Liver (tissue), 9 donors: ENCODE data around the gene SLC44A1. TPM values are rescaled to one million over a fixed set of nuclear protein-coding genes. Genes with fewer than 3 reads are reported as not detected.

Experiments
- DNase-seq: peaks from one replicate; pipeline ENCODE4 v3.0.0-alpha.2; 2017; ENCODE audit warnings: low spot score
- H3K27ac ChIP-seq, 2 donors: one replicate each; pipeline ENCODE4 v1.7.0; 2013; ENCODE audit warnings: inconsistent platforms in 2 of 2, low read length in 2 of 2, control low read depth in 1 of 2, low read depth in 1 of 2, mild to moderate bottlenecking in 1 of 2
- H3K27me3 ChIP-seq, 4 donors: one replicate each; pipeline versions ENCODE4 v1.6.1 to v1.7.0; 2013; ENCODE audit warnings: low read length in 3 of 4, inconsistent platforms in 1 of 4, mild to moderate bottlenecking in 1 of 4, moderate library complexity in 1 of 4; ENCODE audit not compliant: control insufficient read depth in 4 of 4, insufficient read depth in 4 of 4
- H3K36me3 ChIP-seq, 4 donors: one replicate each; pipeline versions ENCODE4 v1.6.1 to v1.7.0; 2013; ENCODE audit warnings: low read length in 3 of 4, mild to moderate bottlenecking in 3 of 4, low read depth in 1 of 4, moderate library complexity in 1 of 4; ENCODE audit not compliant: control insufficient read depth in 4 of 4, insufficient read depth in 3 of 4
- H3K4me1 ChIP-seq, 4 donors: one replicate each; pipeline versions ENCODE4 v1.6.1 to v1.7.0; 2013; ENCODE audit warnings: low read length in 3 of 4, mild to moderate bottlenecking in 3 of 4, moderate library complexity in 1 of 4; ENCODE audit not compliant: control insufficient read depth in 4 of 4, insufficient read depth in 4 of 4
- H3K4me3 ChIP-seq, 3 donors: one replicate each; pipeline versions ENCODE4 v1.6.1 to v1.7.0; 2013; ENCODE audit warnings: low read length in 3 of 3, control low read depth in 1 of 3, low read depth in 1 of 3, mild to moderate bottlenecking in 1 of 3
- H3K9ac ChIP-seq, 2 donors: one replicate each; pipeline ENCODE4 v1.7.0; 2013; ENCODE audit warnings: low read length in 2 of 2, mild to moderate bottlenecking in 2 of 2, moderate library complexity in 2 of 2, control low read depth in 1 of 2, low read depth in 1 of 2
- H3K9me3 ChIP-seq, 4 donors: one replicate each; pipeline versions ENCODE4 v1.6.1 to v1.7.0; 2013; ENCODE audit warnings: low read length in 3 of 4; ENCODE audit not compliant: control insufficient read depth in 4 of 4
- ATF3 ChIP-seq: IDR thresholded peaks from 2 replicates; pipeline ENCODE4 v1.6.1; 2016; ENCODE audit warnings: antibody characterized with exemption
- CTCF ChIP-seq: fragments of 150-350 bp; IDR thresholded peaks from 2 replicates; pipeline ENCODE4 v1.5.1; 2017; ENCODE audit warnings: improper control_type of control experiment, low read depth, low read length; ENCODE audit not compliant: missing input control
- EGR1 ChIP-seq, 2 donors: IDR thresholded peaks; 2 replicates each; pipeline ENCODE4 v1.6.1; 2016 to 2018; ENCODE audit warnings: antibody characterized with exemption in 2 of 2, low read depth in 2 of 2
- FOXA1 ChIP-seq: IDR thresholded peaks from 2 replicates; pipeline ENCODE4 v1.6.1; 2016; ENCODE audit warnings: antibody characterized with exemption
- FOXA2 ChIP-seq: IDR thresholded peaks from 2 replicates; pipeline ENCODE4 v1.6.1; 2016; ENCODE audit warnings: antibody characterized with exemption
- GABPA ChIP-seq, 2 donors: IDR thresholded peaks in 1 of 2; conservative IDR thresholded peaks in 1 of 2; 2 replicates each; pipeline ENCODE4 v1.6.1; 2016; ENCODE audit warnings: antibody characterized with exemption in 2 of 2, mild to moderate bottlenecking in 1 of 2, moderate library complexity in 1 of 2
- HNF4A ChIP-seq, 2 donors: conservative IDR thresholded peaks; 2 replicates each; pipeline ENCODE4 v1.6.1; 2016; ENCODE audit warnings: antibody characterized with exemption in 2 of 2, mild to moderate bottlenecking in 2 of 2
- HNF4G ChIP-seq: IDR thresholded peaks from 2 replicates; pipeline ENCODE4 v1.6.1; 2016; ENCODE audit warnings: antibody characterized with exemption
- JUND ChIP-seq, 2 donors: IDR thresholded peaks; 2 replicates each; pipeline ENCODE4 v1.6.1; 2016; ENCODE audit warnings: antibody characterized with exemption in 2 of 2
- MAX ChIP-seq: IDR thresholded peaks from 2 replicates; pipeline ENCODE4 v1.6.1; 2016; ENCODE audit warnings: antibody characterized with exemption
- RAD21 ChIP-seq, 2 donors: IDR thresholded peaks; 2 replicates each; pipeline ENCODE4 v1.6.1; 2016; ENCODE audit warnings: antibody characterized with exemption in 2 of 2, mild to moderate bottlenecking in 2 of 2
- REST ChIP-seq: IDR thresholded peaks from 2 replicates; pipeline ENCODE4 v1.6.1; 2016; ENCODE audit warnings: antibody characterized with exemption, mild to moderate bottlenecking
- RXRA ChIP-seq, 2 donors: IDR thresholded peaks; 2 replicates each; pipeline ENCODE4 v1.6.1; 2017 to 2018; ENCODE audit warnings: antibody characterized with exemption in 2 of 2, mild to moderate bottlenecking in 1 of 2
- SP1 ChIP-seq: IDR thresholded peaks from 2 replicates; pipeline ENCODE4 v1.6.1; 2018; ENCODE audit warnings: antibody characterized with exemption, mild to moderate bottlenecking
- TAF1 ChIP-seq: conservative IDR thresholded peaks from 2 replicates; pipeline ENCODE4 v1.6.1; 2016; ENCODE audit warnings: antibody characterized with exemption, mild to moderate bottlenecking
- ZBTB33 ChIP-seq: IDR thresholded peaks from 2 replicates; pipeline ENCODE4 v1.6.1; 2016; ENCODE audit warnings: antibody characterized with exemption
- WGBS: extraction: QIAGEN DNeasy Blood & Tissue Kit; methylation state at CpG from one replicate; pipeline ENCODE4 v1.1.7; 2013; 5-methylcytosine and 5-hydroxymethylcytosine counted together
- polyA plus RNA-seq, 2 donors: library from polyadenylated mRNA; stranded (reverse) in 1 of 2; unstranded in 1 of 2; fragments of 200-250 nt in 1 of 2; fragments of >200 nt in 1 of 2; fragmentation: Nextera tagmentation in 1 of 2; extraction: Ambion mirVana in 1 of 2; gene quantifications; one replicate each; pipeline versions ENCODE4 v1.2.1 to v1.2.3, GENCODE V29; 2013 to 2015
- total RNA-seq, 2 donors: library from RNA; depleted of rRNA; stranded (reverse); fragments of >200 nt; gene quantifications; one replicate each; pipeline ENCODE4 v1.2.3, GENCODE V29; 2014
- donor health status: healthy.
- donor health status: healthy.
- donor health status: healthy.
- donor health status: healthy.
- donor health status: healthy.

The SLC44A1 gene
- total and polyA plus RNA-seq, 4 donors = 18.1 to 73.1 (median 53.1) TPM

- 94% methylated on average over 3 of the region's 3 CpGs for WGBS
Measured at GRCh38 chr9:105328296-105328695, 83.8 kb downstream of the SLC44A1 start.

GRCh38 chr9:105328872-105329718 lies 84.6 kb downstream of the SLC44A1 start:
- TF ChIP-seq RXRA (IDR thresholded peaks at IDR 0.05) = no peak
- TF ChIP-seq HNF4G = no peak
- no peak for TF ChIP-seq GABPA (IDR thresholded peaks at IDR 0.05 in 1 of 2, conservative IDR thresholded peaks at IDR 0.05 in 1 of 2)
- TF ChIP-seq TAF1 = no peak
- no peak for TF ChIP-seq SP1
- TF ChIP-seq EGR1 (IDR thresholded peaks at IDR 0.05; ENCODE audit: low read depth in 2 of 2) = no peak
- TF ChIP-seq FOXA2 = no peak
- TF ChIP-seq MAX = no peak
- no peak for TF ChIP-seq ZBTB33
- TF ChIP-seq FOXA1 = no peak
- no peak for TF ChIP-seq REST
- TF ChIP-seq RAD21 (IDR thresholded peaks at IDR 0.05) = no peak
- TF ChIP-seq HNF4A (conservative IDR thresholded peaks at IDR 0.05) = no peak
- TF ChIP-seq JUND (IDR thresholded peaks at IDR 0.05) = no peak
- no peak for TF ChIP-seq ATF3
- Histone ChIP-seq H3K4me3 (no peak overlapping the region), H3K9ac (no peak overlapping the region), H3K27me3 (no peaks in the 10 kb centered on the region), H3K9me3 (no peaks in the 10 kb centered on the region), H3K27ac (peak overlapping the region in 1 of 2 donors; percentile 63), H3K36me3 (no peaks in the 10 kb centered on the region), H3K4me1 (peaks cover 2 to 12% (median 9%) of the 10 kb centered on the region in 4 donors)
- DNase-seq = no peak
- WGBS = 97% methylated on average over 12 of the region's 12 CpGs

More at GRCh38 chr9:105328296-105328695, 83.8 kb downstream of the SLC44A1 start:
- Histone ChIP-seq H3K27ac (no peak overlapping the region), H3K4me3 (no peak overlapping the region), H3K4me1 (peaks cover 2 to 12% (median 9%) of the 10 kb centered on the region in 4 donors), H3K36me3 (no peaks in the 10 kb centered on the region), H3K9ac (no peak overlapping the region), H3K9me3 (no peaks in the 10 kb centered on the region), H3K27me3 (no peaks in the 10 kb centered on the region)
- no peak for DNase-seq
- TF ChIP-seq JUND (IDR thresholded peaks at IDR 0.05) = no peak
- TF ChIP-seq FOXA1 = no peak
- no peak for TF ChIP-seq HNF4A (conservative IDR thresholded peaks at IDR 0.05)
- TF ChIP-seq CTCF = no peak
- TF ChIP-seq HNF4G = no peak
- TF ChIP-seq RXRA (IDR thresholded peaks at IDR 0.05) = no peak
- no peak for TF ChIP-seq ATF3
- no peak for TF ChIP-seq EGR1 (IDR thresholded peaks at IDR 0.05; ENCODE audit: low read depth in 2 of 2)
